ENCODE measurements around the gene PAK1.

DNA sequence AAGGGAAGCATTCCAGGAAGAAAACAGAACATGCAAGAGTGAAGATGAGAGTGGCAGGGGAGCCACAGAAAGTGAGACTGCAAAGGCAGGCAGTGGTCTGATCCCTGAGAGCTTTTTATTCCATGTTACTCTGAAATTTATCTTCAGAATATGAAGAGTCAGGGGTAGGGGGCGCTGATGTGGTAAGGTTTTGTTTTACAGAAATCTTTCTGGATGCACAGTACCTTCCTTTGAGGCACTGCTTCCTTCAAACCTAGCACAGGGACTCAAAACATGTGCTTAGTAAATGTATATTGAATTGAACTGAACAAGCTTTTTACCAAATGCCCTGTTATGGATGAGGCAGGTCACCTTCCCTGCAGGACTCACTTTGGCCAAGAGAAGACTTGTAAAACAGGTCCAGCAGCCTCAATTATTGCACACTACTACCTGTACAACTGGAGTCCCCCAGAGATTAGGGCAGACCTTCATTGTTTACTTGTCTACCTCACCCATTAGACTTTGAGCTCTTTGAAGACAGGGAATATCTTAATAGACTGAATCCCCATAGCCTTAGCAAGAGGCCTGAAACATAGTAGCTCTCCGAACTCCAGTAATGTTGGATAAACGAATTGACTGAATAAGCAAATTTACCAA is 2.2 kb downstream of the PAK1 start:
- TF ChIP-seq CTCF (conservative IDR thresholded peaks at IDR 0.05; ENCODE audit: low read depth, low read length) (peak; percentile 13; the same call in 1 of the 2 replicates), SMC3 (IDR thresholded peaks at IDR 0.05; ENCODE audit: low read depth, low read length) (no peak), BHLHE40 (IDR thresholded peaks at IDR 0.05; ENCODE audit: low read depth, low read length) (no peak), CHD1 (IDR thresholded peaks at IDR 0.05; ENCODE audit: low read depth, low read length) (no peak)

All from IMR-90 (cell line).